Measurements from ENCODE around the gene KANSL1. TPM values are rescaled to one million over a fixed set of nuclear protein-coding genes. Genes with fewer than 3 reads are reported as not detected.

The KANSL1 gene
- total and polyA plus RNA-seq, 9 of the 15 experiments (the other 6 are each of a cell fraction or from before 2014, with no cell fraction given): 3.6 to 55.4 (median 31.8) TPM

DNA sequence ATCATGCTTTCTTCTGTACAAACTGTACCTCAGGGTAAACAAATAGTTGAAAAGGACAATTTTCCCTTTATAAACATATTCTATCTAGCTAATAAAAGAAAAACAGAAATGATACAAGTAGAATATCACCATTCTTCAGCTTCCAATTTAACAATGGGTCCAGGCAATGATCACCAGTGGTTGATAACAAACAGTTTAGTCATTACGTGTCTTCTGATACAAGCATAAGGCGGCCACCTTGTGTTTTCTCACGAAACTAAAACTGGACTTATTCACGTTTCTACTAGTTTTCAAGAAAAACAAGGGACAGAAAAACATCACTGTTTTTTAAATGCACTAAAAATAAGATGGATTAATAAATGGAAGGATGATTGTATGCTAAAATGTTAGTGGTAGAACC is 135.9 kb downstream of the KANSL1 start:
- WGBS (ENCODE audit: insufficient coverage, low coverage, missing lambda C conversion rate): 51% methylated on average over 4 of the region's 4 CpGs
- no peak for DNase-seq (ENCODE audit: extremely low read depth in 1 of 4, low spot score in 3 of 4)
- TF ChIP-seq TEAD2 (tag; IDR thresholded peaks at IDR 0.05): no peak
- no peaks in the 10 kb centered on the region for H3K9me3 ChIP-seq (replicated peaks; ENCODE audit: control insufficient read depth, insufficient read depth, low read depth, low read length)
- no peak overlapping the region for H3K27ac ChIP-seq (ENCODE audit: extremely low read depth, low read depth, low read length)
- H3K36me3 ChIP-seq (ENCODE audit: control insufficient read depth, insufficient read depth, low read length): peaks cover 47% of the 10 kb centered on the region
- FAIRE-seq: no peak
- H3K79me2 ChIP-seq (ENCODE audit: control insufficient read depth, insufficient read depth, low read length): peaks cover 24% of the 10 kb centered on the region
- intact Hi-C loops (cut with micrococcal nuclease) (no loop called here), in situ Hi-C loops (cut with MboI) (no loop called here)
- no peak overlapping the region for H3K4me3 ChIP-seq
- no peaks in the 10 kb centered on the region for H3K27me3 ChIP-seq (ENCODE audit: control insufficient read depth in 2 of 2, insufficient read depth in 2 of 2, low read length in 2 of 2)
- H4K20me1 ChIP-seq (replicated peaks; ENCODE audit: control insufficient read depth, insufficient read depth, low read length): no peaks in the 10 kb centered on the region
- BruUV-seq (replicated peaks): no TSS peak
- ATAC-seq: no peak
- POLR2A ChIA-PET: interaction anchor here (1.0 to 3.1 kb wide), 4 partner anchors 12 to 22 kb away, joined by 3 to 15 read pairs (median 8); no protein-coding TSS in a partner anchor
- no peak overlapping the region for H2AFZ ChIP-seq (ENCODE audit: low read depth, low read length)
- H3K9ac ChIP-seq (ENCODE audit: insufficient read depth in 1 of 2, low read depth in 2 of 2, low read length in 2 of 2): no peak overlapping the region
- CTCF ChIA-PET (ENCODE audit: low intra/inter-chr PET ratio): no interaction called here
- peaks cover 0 to 5% of the 10 kb centered on the region in 2 experiments; a peak in 2 of 5 replicates for H3K4me1 ChIP-seq (replicated peaks in 1 of 2; ENCODE audit: control insufficient read depth in 2 of 2, insufficient read depth in 2 of 2, low read length in 2 of 2)
- H3K4me2 ChIP-seq (ENCODE audit: insufficient read depth, low read length): no peak overlapping the region
- no peaks in the 10 kb centered on the region for H3K9me1 ChIP-seq (ENCODE audit: control insufficient read depth, insufficient read depth, low read length)

DNA sequence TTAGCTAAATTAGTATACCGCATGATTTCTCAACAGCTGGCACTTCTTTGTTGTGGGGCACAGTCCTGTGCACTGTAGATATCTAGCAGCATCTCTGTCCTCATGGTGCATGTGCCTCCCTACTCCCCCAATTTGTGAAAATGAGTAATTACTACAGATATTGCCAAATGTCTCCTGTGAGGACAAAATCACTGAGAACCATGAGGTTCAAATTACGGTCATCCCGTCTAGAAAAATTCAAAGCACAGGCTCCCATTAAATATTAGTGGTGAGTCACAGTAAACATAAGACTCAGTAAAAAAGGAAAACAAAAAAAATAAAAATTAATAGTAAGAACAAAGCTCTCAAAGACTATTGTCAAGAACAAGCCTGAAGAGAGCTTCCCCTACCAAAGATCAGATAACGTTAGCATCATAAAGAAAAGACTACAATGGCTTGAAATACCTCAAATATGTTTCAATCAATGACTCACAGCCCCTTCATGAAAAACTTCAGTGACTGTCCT is 136.4 kb downstream of the KANSL1 start:
- POLR2A ChIA-PET: interaction anchor here (1.0 to 3.1 kb wide), 3 partner anchors 12 to 22 kb away, joined by 3 to 15 read pairs (median 5); no protein-coding TSS in a partner anchor
- H3K27me3 ChIP-seq (ENCODE audit: control insufficient read depth in 2 of 2, insufficient read depth in 2 of 2, low read length in 2 of 2): no peaks in the 10 kb centered on the region
- peaks cover 0 to 5% of the 10 kb centered on the region in 2 experiments; a peak in 2 of 5 replicates for H3K4me1 ChIP-seq (replicated peaks in 1 of 2; ENCODE audit: control insufficient read depth in 2 of 2, insufficient read depth in 2 of 2, low read length in 2 of 2)
- H3K79me2 ChIP-seq (ENCODE audit: control insufficient read depth, insufficient read depth, low read length): peaks cover 25% of the 10 kb centered on the region
- DNase-seq (ENCODE audit: extremely low read depth in 1 of 4, low spot score in 3 of 4) (no peak), FAIRE-seq (no peak), ATAC-seq (no peak)
- CTCF ChIA-PET (ENCODE audit: low intra/inter-chr PET ratio): no interaction called here
- H3K4me3 ChIP-seq: no peak overlapping the region
- peaks cover 51% of the 10 kb centered on the region for H3K36me3 ChIP-seq (ENCODE audit: control insufficient read depth, insufficient read depth, low read length)
- intact Hi-C loops (cut with micrococcal nuclease): no loop called here
- H3K4me2 ChIP-seq (ENCODE audit: insufficient read depth, low read length): no peak overlapping the region
- H3K9me1 ChIP-seq (ENCODE audit: control insufficient read depth, insufficient read depth, low read length): no peaks in the 10 kb centered on the region
- BruUV-seq (replicated peaks): no TSS peak
- no peak overlapping the region for H3K9ac ChIP-seq (ENCODE audit: insufficient read depth in 1 of 2, low read depth in 2 of 2, low read length in 2 of 2)
- H3K9me3 ChIP-seq (replicated peaks; ENCODE audit: control insufficient read depth, insufficient read depth, low read depth, low read length): no peaks in the 10 kb centered on the region
- no peak overlapping the region for H3K27ac ChIP-seq (ENCODE audit: extremely low read depth, low read depth, low read length)
- in situ Hi-C loops (cut with MboI): no loop called here
- no peak overlapping the region for H2AFZ ChIP-seq (ENCODE audit: low read depth, low read length)
- WGBS (ENCODE audit: insufficient coverage, low coverage, missing lambda C conversion rate): 87% methylated on average over 4 of the region's 4 CpGs
- H4K20me1 ChIP-seq (replicated peaks; ENCODE audit: control insufficient read depth, insufficient read depth, low read length): no peaks in the 10 kb centered on the region
- TF ChIP-seq, protein P1, sequence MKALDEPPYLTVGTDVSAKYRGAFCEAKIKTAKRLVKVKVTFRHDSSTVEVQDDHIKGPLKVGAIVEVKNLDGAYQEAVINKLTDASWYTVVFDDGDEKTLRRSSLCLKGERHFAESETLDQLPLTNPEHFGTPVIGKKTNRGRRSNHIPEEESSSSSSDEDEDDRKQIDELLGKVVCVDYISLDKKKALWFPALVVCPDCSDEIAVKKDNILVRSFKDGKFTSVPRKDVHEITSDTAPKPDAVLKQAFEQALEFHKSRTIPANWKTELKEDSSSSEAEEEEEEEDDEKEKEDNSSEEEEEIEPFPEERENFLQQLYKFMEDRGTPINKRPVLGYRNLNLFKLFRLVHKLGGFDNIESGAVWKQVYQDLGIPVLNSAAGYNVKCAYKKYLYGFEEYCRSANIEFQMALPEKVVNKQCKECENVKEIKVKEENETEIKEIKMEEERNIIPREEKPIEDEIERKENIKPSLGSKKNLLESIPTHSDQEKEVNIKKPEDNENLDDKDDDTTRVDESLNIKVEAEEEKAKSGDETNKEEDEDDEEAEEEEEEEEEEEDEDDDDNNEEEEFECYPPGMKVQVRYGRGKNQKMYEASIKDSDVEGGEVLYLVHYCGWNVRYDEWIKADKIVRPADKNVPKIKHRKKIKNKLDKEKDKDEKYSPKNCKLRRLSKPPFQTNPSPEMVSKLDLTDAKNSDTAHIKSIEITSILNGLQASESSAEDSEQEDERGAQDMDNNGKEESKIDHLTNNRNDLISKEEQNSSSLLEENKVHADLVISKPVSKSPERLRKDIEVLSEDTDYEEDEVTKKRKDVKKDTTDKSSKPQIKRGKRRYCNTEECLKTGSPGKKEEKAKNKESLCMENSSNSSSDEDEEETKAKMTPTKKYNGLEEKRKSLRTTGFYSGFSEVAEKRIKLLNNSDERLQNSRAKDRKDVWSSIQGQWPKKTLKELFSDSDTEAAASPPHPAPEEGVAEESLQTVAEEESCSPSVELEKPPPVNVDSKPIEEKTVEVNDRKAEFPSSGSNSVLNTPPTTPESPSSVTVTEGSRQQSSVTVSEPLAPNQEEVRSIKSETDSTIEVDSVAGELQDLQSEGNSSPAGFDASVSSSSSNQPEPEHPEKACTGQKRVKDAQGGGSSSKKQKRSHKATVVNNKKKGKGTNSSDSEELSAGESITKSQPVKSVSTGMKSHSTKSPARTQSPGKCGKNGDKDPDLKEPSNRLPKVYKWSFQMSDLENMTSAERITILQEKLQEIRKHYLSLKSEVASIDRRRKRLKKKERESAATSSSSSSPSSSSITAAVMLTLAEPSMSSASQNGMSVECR (CRISPR knock-in tag; IDR thresholded peaks at IDR 0.05): no peak
- TF ChIP-seq RAD51 (IDR thresholded peaks at IDR 0.05; ENCODE audit: borderline replicate concordance, low read depth) (no peak), KAT8 (IDR thresholded peaks at IDR 0.05; ENCODE audit: low read depth) (no peak), SMARCC2 (IDR thresholded peaks at IDR 0.05; ENCODE audit: low read depth) (no peak), PPARD (CRISPR knock-in tag; IDR thresholded peaks at IDR 0.05) (no peak), CC2D1A (IDR thresholded peaks at IDR 0.05) (no peak), MECOM (CRISPR knock-in tag; IDR thresholded peaks at IDR 0.05) (no peak)
- TF ChIP-seq, protein P2, sequence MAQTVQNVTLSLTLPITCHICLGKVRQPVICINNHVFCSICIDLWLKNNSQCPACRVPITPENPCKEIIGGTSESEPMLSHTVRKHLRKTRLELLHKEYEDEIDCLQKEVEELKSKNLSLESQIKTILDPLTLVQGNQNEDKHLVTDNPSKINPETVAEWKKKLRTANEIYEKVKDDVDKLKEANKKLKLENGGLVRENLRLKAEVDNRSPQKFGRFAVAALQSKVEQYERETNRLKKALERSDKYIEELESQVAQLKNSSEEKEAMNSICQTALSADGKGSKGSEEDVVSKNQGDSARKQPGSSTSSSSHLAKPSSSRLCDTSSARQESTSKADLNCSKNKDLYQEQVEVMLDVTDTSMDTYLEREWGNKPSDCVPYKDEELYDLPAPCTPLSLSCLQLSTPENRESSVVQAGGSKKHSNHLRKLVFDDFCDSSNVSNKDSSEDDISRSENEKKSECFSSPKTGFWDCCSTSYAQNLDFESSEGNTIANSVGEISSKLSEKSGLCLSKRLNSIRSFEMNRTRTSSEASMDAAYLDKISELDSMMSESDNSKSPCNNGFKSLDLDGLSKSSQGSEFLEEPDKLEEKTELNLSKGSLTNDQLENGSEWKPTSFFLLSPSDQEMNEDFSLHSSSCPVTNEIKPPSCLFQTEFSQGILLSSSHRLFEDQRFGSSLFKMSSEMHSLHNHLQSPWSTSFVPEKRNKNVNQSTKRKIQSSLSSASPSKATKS (CRISPR knock-in tag; IDR thresholded peaks at IDR 0.05): no peak

All from K562 (cell line).